ENCODE measurements around the gene SHROOM1. TPM values are rescaled to one million over a fixed set of nuclear protein-coding genes. Genes with fewer than 3 reads are reported as not detected.

The SHROOM1 gene
- total RNA-seq, 4 donors from 2014 or later: 5.8 to 10.3 (median 6.5) TPM

- H3K4me1 ChIP-seq: no peaks in the 10 kb centered on the region
- no peaks in the 10 kb centered on the region for H3K27me3 ChIP-seq
- TF ChIP-seq CTCF (IDR thresholded peaks at IDR 0.05): no peak
- TF ChIP-seq POLR2A (IDR thresholded peaks at IDR 0.05): no peak
- no peak for TF ChIP-seq POLR2AphosphoS5 (IDR thresholded peaks at IDR 0.05)
- TF ChIP-seq EP300 (IDR thresholded peaks at IDR 0.05): no peak
- no peak overlapping the region for H3K4me3 ChIP-seq
- H3K9me3 ChIP-seq: no peaks in the 10 kb centered on the region
- no peak overlapping the region for H3K27ac ChIP-seq
- WGBS, 2 donors (ENCODE audit: low coverage in 1 of 2): 83 to 85% methylated on average over 2 of the region's 2 CpGs
- ATAC-seq: no peak
- no peaks in the 10 kb centered on the region for H3K36me3 ChIP-seq
These were observed 19.6 kb upstream of the SHROOM1 start for GRCh38 chr5:132850066-132850465.

GRCh38 chr5:132849347-132849746 is 18.9 kb upstream of the SHROOM1 start:
- no peak for ATAC-seq
- H3K4me3 ChIP-seq: no peak overlapping the region
- no peaks in the 10 kb centered on the region for H3K27me3 ChIP-seq
- TF ChIP-seq POLR2AphosphoS5 (IDR thresholded peaks at IDR 0.05) (no peak), POLR2A (IDR thresholded peaks at IDR 0.05) (no peak), EP300 (IDR thresholded peaks at IDR 0.05) (no peak)
- no peak overlapping the region for H3K27ac ChIP-seq
- H3K9me3 ChIP-seq: no peaks in the 10 kb centered on the region
- 54 to 70% methylated on average over 1 of the region's 1 CpG for WGBS, 2 donors (ENCODE audit: low coverage in 1 of 2)
- H3K36me3 ChIP-seq: no peaks in the 10 kb centered on the region
- H3K4me1 ChIP-seq: no peaks in the 10 kb centered on the region

- H3K9me3 ChIP-seq: no peaks in the 10 kb centered on the region
- H3K4me3 ChIP-seq: no peak overlapping the region
- ATAC-seq: no peak
- WGBS, 2 donors (ENCODE audit: low coverage in 1 of 2): 87 to 92% methylated on average over 8 of the region's 8 CpGs
- H3K27ac ChIP-seq: no peak overlapping the region
- no peak for TF ChIP-seq POLR2A (IDR thresholded peaks at IDR 0.05)
- no peak for TF ChIP-seq POLR2AphosphoS5 (IDR thresholded peaks at IDR 0.05)
- no peak for TF ChIP-seq CTCF (IDR thresholded peaks at IDR 0.05)
- no peak for TF ChIP-seq EP300 (IDR thresholded peaks at IDR 0.05)
- H3K36me3 ChIP-seq: no peaks in the 10 kb centered on the region
- H3K27me3 ChIP-seq: no peaks in the 10 kb centered on the region
- no peaks in the 10 kb centered on the region for H3K4me1 ChIP-seq
These were observed 17.8 kb upstream of the SHROOM1 start for GRCh38 chr5:132848270-132848669.

GRCh38 chr5:132841305-132841704 is 10.9 kb upstream of the SHROOM1 start:
- peaks cover 0 to 14% (median 6%) of the 10 kb centered on the region in 3 donors for H3K4me1 ChIP-seq
- no peak overlapping the region for H3K4me3 ChIP-seq
- H3K27me3 ChIP-seq: no peaks in the 10 kb centered on the region
- H3K27ac ChIP-seq: no peak overlapping the region
- H3K9me3 ChIP-seq: no peaks in the 10 kb centered on the region
- H3K36me3 ChIP-seq: no peaks in the 10 kb centered on the region
- no peak for ATAC-seq
- 91 to 100% methylated on average over 2 to 4 of the region's 4 CpGs for WGBS, 2 donors (ENCODE audit: low coverage in 1 of 2)
- TF ChIP-seq CTCF (IDR thresholded peaks at IDR 0.05): no peak
- TF ChIP-seq POLR2AphosphoS5 (IDR thresholded peaks at IDR 0.05): no peak
- TF ChIP-seq EP300 (IDR thresholded peaks at IDR 0.05): no peak
- TF ChIP-seq POLR2A (IDR thresholded peaks at IDR 0.05): no peak

- Histone ChIP-seq H3K27me3 (no peaks in the 10 kb centered on the region), H3K36me3 (no peaks in the 10 kb centered on the region), H3K4me1 (peaks cover 0 to 14% (median 6%) of the 10 kb centered on the region in 3 donors), H3K9me3 (no peaks in the 10 kb centered on the region), H3K27ac (no peak overlapping the region), H3K4me3 (no peak overlapping the region)
- TF ChIP-seq POLR2A (IDR thresholded peaks at IDR 0.05) (no peak), EP300 (IDR thresholded peaks at IDR 0.05) (no peak), POLR2AphosphoS5 (IDR thresholded peaks at IDR 0.05) (no peak)
- 71% methylated on average over 1 of the region's 1 CpG; no CpG with 5 or more reads in 1 of the 2 donors for WGBS, 2 donors (ENCODE audit: low coverage in 1 of 2)
- ATAC-seq: no peak
These were observed 10.4 kb upstream of the SHROOM1 start for GRCh38 chr5:132840896-132841295.

- WGBS, 2 donors (ENCODE audit: low coverage in 1 of 2): 50 to 67% methylated on average over 2 to 3 of the region's 3 CpGs
- Histone ChIP-seq H3K4me1 (peaks cover 0 to 14% (median 6%) of the 10 kb centered on the region in 3 donors), H3K36me3 (no peaks in the 10 kb centered on the region), H3K4me3 (no peak overlapping the region), H3K9me3 (no peaks in the 10 kb centered on the region), H3K27me3 (no peaks in the 10 kb centered on the region), H3K27ac (peak overlapping the region in 3 of 4 donors; percentile 76 to 81 (median 77))
- no peak for ATAC-seq
- TF ChIP-seq POLR2A (IDR thresholded peaks at IDR 0.05) (no peak), EP300 (IDR thresholded peaks at IDR 0.05) (no peak), POLR2AphosphoS5 (IDR thresholded peaks at IDR 0.05) (no peak), CTCF (IDR thresholded peaks at IDR 0.05) (no peak)
These were observed 9.9 kb upstream of the SHROOM1 start for GRCh38 chr5:132840313-132840712.
